Activated T-helper 1 cell treated with Interleukin-2 at 50 U/mL for 16 hours (primary cell): Measurements from ENCODE around the gene MBD6.

Source experiments
- DNase-seq: peaks from one replicate; pipeline ENCODE4 v3.0.0-alpha.2; 2020; ENCODE audit warnings: low read depth

Gene MBD6

DNA sequence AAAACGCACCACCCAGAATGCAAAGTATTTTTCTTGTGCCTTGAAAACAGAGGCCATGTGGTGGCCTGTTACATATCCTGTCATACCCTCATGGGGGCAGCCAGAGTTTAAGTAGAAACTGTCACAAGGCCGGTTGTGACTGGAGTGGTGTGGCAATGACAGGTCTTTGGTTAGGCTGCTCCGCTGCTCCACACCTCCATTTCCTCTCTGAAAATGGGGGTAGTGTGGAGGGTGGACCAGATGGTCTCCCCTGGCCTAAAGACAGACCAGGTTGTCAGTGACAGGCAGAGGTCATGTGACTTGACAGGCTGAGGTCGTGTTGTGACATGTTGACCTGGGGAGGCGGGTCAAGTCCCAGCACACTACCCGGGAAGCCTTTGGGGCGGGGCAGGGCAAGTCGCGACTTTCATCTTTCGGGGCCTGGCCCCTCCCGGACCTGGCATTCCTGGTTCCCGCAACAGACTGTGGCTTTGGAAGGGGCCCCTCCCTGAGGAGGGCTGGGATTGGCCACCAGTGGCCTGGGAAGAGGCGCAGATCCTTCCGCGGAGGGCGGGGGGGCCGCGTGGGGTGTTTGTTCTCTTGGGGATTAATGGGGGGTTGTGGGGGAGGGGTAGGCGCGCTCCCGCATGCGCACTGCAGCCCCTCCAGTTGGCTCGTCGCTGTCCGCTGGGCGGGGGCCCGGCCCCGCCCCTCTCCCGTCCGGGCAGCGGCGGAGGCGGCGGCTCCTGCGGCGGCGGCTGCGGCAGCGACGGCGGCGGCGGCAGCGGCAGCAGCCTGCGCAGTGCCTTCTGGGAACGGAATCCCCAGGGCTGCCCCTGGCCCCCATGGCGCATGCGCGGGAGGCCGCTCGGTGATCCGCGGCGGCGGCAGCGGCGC, at the start of gene MBD6:
TSS of gene MBD6 (plus strand) at position 814 of the 876 bp plus-strand sequence. CDS start 1,480 bp downstream, outside the sequence.
- DNase-seq = peak; percentile 89

DNA sequence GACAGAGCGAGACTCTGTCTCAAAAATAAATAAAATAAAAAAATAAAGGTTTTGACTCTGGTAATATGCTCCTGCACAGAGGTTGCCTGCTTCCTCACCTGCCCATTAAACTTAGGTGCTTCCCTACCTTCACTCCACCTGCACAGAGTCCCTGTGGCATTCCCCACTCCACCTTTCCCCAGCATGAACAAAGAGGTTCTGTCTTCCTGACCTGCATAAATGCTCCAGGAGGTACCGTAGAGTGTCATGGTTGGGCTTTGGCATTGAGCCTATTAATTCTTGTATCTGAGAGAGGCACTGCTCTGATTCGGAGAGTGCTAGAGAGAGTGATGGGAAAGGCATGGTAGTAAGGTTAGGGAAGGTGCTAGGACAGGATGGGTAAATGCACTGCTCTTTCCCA, 49.2 kb upstream of the MBD6 start:
- no peak for DNase-seq

- no peak for DNase-seq
These were observed 48.7 kb upstream of the MBD6 start for GRCh38 chr12:57473886-57474285.

DNA sequence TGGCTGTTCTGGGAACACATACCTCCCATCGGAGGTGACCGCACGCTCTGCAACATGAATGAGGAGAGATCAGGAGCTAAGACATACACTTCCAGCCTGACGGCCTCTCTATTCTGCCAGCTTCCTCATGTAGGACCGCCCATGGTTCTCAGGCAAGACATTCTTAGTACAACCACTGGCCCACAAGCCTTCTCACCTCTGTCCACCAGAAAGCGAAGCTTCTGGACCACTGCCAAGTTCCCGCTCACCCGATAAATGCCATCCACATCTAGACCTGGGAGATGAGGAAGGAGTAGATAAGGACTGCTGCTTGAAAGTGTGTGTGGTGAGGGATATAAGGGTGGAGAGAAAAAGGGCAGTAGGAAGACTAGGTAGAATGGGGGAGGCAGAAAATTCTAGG, 48.2 kb upstream of the MBD6 start:
- no peak for DNase-seq

DNA sequence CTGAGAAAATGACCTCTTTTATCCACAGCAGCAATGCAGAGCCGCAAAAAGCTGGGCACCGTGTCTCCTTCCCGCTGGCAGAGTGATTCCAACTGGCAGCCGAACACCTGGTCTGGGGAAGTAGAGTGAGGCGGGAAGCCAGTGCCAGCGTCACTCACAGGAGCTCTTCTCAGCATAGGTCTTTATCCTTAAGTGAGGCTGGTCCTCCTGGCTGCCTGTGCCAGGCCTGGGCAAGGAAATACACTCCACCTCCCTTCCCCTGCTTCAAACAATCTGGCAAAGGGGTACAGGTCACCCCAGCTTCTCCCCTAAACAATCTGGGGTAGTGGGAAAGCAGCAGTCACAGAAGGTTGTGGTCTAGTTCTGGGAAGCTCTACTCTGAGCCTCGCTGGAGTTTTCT, 47.8 kb upstream of the MBD6 start:
- DNase-seq = no peak

GRCh38 chr12:57475271-57476161, 47.1 kb upstream of the MBD6 start:
- no peak for DNase-seq

DNA sequence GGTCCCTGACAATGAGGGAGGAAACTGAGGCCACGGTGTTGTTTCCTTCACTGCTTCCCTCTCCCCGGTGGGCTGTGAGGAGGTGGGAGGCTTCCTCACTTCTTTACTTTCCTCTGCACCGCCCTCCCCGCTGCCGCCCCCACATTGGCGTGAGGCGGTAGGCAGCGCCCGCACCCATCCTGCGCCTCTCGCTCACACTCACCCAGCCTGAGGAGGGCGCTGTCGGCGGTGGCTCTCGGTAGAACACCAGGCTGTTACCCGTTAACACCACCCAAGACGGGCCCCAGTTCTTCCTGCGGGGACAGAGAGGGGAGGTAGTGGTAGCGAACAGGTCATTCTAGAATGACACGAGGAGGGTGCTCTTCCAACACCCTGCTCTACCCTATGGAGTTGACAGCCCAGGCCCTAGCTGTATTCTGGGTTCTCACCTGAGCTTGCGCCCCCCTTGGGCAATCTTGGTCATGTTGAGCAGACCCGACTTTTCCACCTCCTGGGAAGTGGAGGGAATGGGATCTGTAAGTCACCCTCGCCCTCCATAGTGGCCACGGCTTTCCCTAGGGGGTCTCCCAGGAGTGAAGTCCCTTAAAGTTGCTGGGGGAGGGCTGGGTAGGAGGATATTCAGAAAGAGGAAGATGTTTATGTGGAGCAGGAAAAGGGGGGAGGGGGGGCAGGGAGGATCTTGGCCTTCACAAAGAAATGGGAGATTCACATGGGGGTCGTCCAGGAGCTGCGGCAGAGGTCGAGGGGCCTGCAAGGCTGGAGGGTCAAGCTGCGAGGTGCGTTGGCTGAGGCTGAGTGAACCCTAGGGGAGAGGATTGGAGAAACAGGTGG, 46.2 kb upstream of the MBD6 start:
- peak; percentile 50 for DNase-seq

- no peak for DNase-seq
These were observed 45.5 kb upstream of the MBD6 start for GRCh38 chr12:57476993-57477709.

DNA sequence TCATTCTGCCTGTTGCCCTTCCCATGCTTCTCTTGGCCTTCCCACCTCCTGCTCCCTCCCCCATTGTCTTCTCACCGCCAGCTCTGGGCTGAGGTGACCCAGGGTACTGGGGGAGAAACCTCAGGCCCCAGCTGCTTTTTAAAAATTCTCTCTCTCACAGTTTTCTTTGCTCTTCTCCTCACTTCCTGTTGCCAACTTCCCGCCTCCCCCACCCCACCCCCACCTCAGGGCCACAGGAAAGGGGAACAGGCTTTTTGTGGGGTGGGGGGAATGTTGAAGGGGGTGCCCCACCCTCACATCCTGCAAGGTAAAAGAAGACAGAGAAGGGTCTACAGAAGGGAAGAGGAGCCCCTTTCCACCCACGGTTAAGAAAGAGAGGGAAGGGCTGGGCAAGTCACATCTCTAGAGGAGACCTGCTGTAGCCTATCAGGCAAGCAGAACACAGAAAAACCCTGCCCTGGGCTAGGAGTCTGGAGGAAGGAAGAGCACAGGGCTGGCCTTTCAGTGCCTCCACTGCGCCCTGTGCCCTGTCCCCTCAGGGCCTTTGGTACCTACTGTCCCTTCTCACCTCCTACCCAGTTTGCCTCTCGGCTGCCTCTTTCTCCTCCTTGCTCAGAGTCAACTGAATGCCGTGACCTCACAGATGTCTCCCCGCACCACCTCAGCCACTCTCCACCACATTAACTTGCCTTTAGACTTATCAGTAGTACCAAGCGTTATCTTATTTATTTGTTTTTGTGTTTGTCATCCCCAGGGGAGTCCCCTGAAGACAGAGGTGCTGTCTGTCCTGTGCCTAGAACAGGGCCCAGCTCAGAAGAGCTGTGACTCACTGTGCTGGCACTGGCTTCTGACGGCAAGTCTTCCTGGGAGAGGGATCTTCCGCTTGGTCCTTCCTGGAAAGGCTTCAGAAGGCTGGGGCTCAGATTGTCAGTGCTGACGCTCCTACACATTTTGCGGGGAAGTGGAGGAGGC, 44.6 kb upstream of the MBD6 start:
- peak; percentile 35 for DNase-seq

GRCh38 chr12:57479043-57479375, 43.6 kb upstream of the MBD6 start:
- DNase-seq = no peak

GRCh38 chr12:57479376-57480115, 43.1 kb upstream of the MBD6 start, which contains the start of gene ARHGAP9:
Gene ARHGAP9, minus strand, starts transcription at chr12:57479866. Its CDS starts 460 bp downstream, at chr12:57479406.
- DNase-seq = no peak

- DNase-seq = no peak
These were observed 41.0 kb upstream of the MBD6 start for GRCh38 chr12:57481671-57482070.

DNA sequence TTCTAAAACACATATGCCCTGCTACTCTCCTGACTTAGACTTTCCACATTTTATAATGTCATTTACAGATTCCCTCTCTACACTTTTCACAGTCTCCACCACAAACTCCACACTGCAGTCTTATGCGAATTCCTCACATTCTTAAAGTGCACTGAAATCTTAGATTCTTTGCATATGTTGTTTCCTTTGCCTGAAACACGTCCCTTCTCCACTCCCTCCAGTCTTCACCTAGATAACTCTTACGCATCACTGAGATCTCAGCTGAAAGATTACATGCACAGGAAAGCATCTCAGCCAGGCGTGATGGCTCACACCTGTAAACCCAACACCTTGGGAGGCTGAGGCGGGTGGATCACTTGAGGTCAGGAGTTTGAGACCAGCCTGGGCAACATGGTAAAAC, 39.2 kb upstream of the MBD6 start:
- DNase-seq = no peak

DNA sequence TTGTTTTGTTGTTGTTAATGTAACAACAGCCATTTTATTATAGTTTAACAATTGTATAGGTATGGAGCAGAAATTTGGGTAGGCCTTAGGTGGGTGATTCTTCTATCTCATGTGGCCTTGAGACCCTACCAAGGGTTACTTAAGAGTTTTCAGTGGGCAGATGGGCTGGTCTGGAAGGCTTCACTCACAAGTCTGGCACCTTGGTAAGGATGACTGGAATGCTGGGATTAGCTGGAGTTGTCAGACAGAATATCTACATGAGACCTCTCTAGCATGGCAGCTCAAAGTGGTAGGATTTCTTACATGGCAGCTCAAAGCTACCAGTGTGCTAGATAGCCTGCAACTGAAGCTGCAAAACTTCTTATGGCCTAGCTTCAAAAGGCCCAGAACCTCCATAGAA, 36.9 kb upstream of the MBD6 start:
- DNase-seq = no peak

DNA sequence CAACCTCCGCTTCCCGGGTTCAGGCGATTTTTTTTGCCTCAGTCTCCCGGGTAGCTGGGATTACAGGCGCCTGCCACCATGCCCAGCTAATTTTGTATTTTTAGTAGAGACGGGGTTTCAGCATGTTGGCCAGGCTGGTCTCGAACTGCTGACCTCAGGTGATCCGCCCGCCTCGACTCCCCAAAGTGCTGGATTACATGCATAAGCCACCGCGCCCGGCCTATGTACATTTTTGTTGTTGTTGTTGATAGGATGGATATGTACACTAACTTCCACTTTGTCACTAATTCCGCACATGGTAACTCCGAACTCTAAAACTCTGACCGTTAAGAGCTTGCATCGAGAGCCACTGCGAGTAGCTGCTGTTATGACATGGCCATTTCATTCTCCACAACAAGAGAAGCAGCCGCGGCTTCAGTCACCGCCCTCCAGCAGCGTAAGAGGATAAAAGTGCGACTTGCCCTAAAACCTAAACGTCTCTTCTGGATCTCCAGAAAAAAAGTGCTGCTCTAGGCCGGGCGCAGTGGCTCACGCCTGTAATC, 35.5 kb upstream of the MBD6 start:
- DNase-seq = no peak

- peak; percentile 87 for DNase-seq
These were observed 34.8 kb upstream of the MBD6 start, which contains the start of gene MARS1 for GRCh38 chr12:57487597-57488401. Gene MARS1, plus strand, starts transcription at chr12:57488068. Its CDS starts 23 bp downstream, at chr12:57488091.

DNA sequence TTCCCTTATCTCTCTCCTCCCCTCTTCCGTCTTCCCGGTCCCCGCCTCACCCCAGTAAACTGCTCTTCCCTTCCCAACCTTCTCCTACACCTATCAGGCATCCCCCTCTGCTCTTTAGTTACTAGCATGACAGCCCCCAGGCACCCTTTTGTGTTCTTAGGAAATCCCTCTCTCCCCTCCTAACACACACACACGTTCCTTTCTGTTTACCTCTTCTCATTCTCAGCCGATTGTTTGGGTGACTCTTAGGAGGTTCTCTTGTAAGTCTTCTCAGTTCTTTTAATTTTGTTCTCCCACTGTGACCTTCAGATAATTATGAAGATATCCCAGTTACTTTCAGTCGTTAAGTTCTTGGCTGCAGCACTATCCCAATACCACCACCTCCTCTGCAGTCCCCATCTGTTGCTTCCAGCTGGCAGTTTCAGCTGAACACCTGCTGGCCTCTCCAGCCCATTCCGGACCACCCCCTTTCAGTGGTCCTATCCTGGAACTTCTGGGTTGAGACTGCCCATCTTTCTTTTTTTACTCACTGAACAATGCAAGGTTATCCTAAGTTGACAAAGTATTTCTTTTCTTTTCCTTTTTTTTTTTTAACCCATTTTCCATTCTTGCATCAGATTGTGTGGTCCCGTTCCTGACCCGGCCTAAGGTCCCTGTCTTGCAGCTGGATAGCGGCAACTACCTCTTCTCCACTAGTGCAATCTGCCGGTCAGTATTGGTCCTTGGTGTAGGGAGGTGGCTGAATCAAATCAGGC, 34.0 kb upstream of the MBD6 start:
- DNase-seq = no peak
